Right lobe of liver (tissue), 4 donors: ENCODE results near the gene RAI1.

Experiments used
- CTCF ChIP-seq, 4 donors: fragments of 200-600 bp in 3 of 4; fragments of 450-650 bp in 1 of 4; IDR thresholded peaks; one replicate each; pipeline versions ENCODE4 v1.5.1 to v1.8.0; 2016 to 2022; ENCODE audit warnings: antibody characterized with exemption in 4 of 4, mild to moderate bottlenecking in 2 of 4
- POLR2A ChIP-seq: fragments of 450-650 bp; IDR thresholded peaks from one replicate; pipeline ENCODE4 v1.6.1; 2017; ENCODE audit warnings: antibody characterized with exemption, mild to moderate bottlenecking
- donor health status: DM: no; HTN: no; CAD: no.
- donor health status: DM: no; HTN: no; CAD: no.
- donor health status: DM: no; HTN: yes; CAD: no.

DNA sequence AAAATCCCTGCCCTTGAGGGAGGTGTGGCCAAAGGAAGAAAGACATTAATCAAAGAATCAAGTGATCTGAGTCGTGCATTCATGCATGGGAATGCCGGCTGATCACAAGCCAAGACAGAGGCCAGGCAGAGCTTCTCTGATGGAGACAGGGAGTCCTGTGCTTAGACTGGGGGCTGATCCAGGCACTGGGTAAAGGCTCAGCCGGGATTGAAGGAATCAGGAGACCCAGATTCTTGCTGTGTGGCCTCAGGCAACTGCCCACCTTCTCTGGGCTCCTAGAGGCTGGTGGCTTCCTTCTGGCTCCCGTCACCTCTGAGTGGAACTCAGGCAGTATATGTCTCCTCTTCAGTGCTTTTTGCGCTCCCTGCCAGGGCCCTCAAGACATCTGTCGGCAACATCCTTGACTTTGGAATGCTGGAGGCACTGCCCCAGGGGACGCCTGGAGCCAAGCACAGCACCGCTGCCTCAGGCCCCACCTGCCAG is 17.7 kb downstream of the RAI1 start:
- TF ChIP-seq POLR2A = no peak
- TF ChIP-seq CTCF (IDR thresholded peaks at IDR 0.05) = no peak
